Endothelial cell of umbilical vein (primary cell): Measurements from ENCODE around the gene VIPR1.

Experiments used
- CTCF ChIP-seq, 2 donors: IDR thresholded peaks; 1 replicate in 1 of 2; 2 replicates in 1 of 2; pipeline ENCODE4 v1.5.1; 2011; ENCODE audit warnings: low read length in 2 of 2, mild to moderate bottlenecking in 2 of 2, moderate library complexity in 2 of 2, control low read depth in 1 of 2, inconsistent platforms in 1 of 2, low read depth in 1 of 2; ENCODE audit not compliant: insufficient read depth in 1 of 2; ENCODE audit errors: extremely low read depth in 1 of 2
- EZH2 ChIP-seq: IDR thresholded peaks from 2 replicates; pipeline ENCODE4 v1.6.1; 2012; ENCODE audit warnings: borderline replicate concordance, low read depth, mild to moderate bottlenecking, moderate library complexity, low read length, inconsistent platforms; ENCODE audit not compliant: severe bottlenecking
- JUN ChIP-seq: IDR thresholded peaks from 2 replicates; pipeline ENCODE4 v1.6.1; 2011; ENCODE audit warnings: borderline replicate concordance, low read depth; ENCODE audit not compliant: insufficient read length, insufficient read depth
- MAX ChIP-seq: IDR thresholded peaks from 2 replicates; pipeline ENCODE4 v1.6.1; 2011; ENCODE audit not compliant: insufficient read depth, insufficient read length
- POLR2A ChIP-seq: IDR thresholded peaks from 2 replicates; pipeline ENCODE4 v1.6.1; 2012; ENCODE audit warnings: low read depth, mild to moderate bottlenecking, control low read depth, low read length
- POLR2AphosphoS5 ChIP-seq: IDR thresholded peaks from 2 replicates; pipeline ENCODE4 v1.6.1; 2012; ENCODE audit warnings: low read depth, mild to moderate bottlenecking, control low read depth, low read length, moderate library complexity; ENCODE audit not compliant: insufficient read depth

- TF ChIP-seq CTCF (IDR thresholded peaks at IDR 0.05; ENCODE audit: extremely low read depth in 1 of 2, insufficient read depth in 1 of 2, low read depth in 1 of 2, low read length in 2 of 2), result no peak
- no peak for TF ChIP-seq POLR2A
- no peak for TF ChIP-seq MAX
- no peak for TF ChIP-seq EZH2
- TF ChIP-seq POLR2AphosphoS5, result no peak
- no peak for TF ChIP-seq JUN
Measured at GRCh38 chr3:42472555-42472954, 29.9 kb upstream of the VIPR1 start.
